ENCODE data around the gene TFCP2.

TFCP2 gene

GRCh38 chr12:51162217-51162616 lies 10.7 kb downstream of the TFCP2 start:
- no peak for FAIRE-seq
- DNase-seq (ENCODE audit: insufficient read length, low spot score), result no peak

GRCh38 chr12:51160814-51161459 lies 12.0 kb downstream of the TFCP2 start:
- no peak for FAIRE-seq
- DNase-seq (ENCODE audit: insufficient read length, low spot score), result no peak

DNA sequence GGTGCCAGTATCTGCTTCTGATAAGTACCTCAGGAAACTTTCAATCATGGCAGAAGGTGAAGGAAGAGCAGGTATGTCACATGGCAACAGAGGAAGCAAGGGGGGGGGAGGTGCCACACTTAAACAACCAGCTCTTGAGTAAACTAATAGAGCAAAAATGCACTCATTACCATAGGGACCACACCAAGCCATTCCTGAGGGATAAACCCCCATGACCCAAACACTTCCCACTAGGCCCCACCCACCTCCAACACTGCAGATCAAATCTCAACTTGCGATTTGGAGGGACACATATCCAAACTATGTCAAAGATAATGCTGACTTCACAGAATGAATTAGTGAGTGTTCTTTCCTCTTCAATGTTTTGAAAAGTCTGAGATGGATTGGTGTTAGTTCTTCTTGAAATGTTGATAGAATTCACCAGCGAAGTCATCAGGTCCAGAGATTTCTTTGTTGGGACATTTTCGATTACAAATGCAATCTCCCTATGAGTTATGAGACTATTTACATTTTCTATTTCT lies 16.6 kb downstream of the TFCP2 start:
- no peak for DNase-seq (ENCODE audit: insufficient read length, low spot score)
- no peak for FAIRE-seq

DNA sequence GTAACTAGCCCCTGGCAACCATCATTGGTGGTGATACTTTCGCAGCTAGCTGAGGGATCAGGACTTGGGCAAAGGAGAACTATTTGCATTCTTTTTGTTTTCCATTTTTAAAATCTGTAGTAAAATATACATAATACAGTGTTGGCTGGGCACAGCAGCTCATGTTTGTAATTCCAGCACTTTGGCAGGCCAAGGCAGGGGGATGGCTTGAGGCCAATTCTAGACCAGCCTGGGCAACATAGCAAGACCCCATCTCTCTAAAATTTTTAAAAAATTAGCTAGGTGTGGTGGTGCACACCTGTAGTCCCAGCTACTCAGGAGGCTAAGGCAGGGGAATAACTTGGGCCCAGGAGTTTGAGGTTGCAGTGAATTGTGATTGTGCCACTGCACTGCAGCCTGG lies 20.0 kb downstream of the TFCP2 start:
- FAIRE-seq (no peak), DNase-seq (ENCODE audit: insufficient read length, low spot score) (no peak)

GRCh38 chr12:51150777-51151176 lies 22.2 kb downstream of the TFCP2 start:
- no peak for FAIRE-seq
- DNase-seq (ENCODE audit: insufficient read length, low spot score), result no peak

DNA sequence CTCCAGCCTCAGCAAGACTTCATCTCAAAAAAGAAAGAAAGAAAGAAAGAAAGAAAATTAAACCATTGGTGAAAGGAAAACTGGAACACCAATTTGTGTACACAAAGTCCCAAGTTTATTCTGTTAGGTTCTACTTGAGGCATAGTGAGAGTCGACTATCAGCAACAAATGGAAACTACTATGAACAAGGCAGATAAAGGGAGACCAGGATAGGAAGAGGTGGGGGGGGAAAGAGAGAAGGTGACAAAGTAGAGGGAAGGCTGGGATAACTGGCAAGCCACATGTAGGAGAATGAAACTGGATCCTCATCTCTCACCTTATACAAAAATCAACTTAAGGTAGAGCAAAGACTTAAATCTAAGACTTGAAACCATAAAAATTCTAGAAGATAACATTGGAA lies 25.6 kb downstream of the TFCP2 start:
- FAIRE-seq (no peak), DNase-seq (ENCODE audit: insufficient read length, low spot score) (no peak)

DNA sequence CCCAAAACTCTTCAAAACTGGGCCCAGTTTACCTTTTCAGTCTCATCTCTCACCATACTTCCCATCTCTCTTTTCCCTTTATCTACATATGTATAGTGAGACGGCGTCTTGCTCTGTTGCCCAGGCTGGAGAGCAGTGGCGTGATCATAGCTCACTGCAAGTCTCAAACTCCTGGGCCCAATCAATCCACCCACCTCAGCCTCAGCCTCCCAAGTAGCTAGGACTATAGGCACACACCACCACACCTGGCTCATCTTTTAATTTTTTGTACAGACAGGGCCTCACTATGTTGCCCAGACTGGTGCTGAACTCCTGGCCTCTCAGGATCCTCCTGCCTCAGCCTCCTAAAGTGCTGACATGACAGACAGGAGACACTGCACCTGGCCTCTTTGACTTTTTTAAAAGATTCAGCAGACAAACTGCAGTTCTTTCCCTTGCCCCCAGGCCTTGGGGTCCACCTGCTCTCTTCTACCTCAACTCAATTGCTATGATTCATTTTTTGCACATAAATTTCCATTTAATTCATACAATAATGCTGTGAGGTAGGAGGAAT lies 33.6 kb downstream of the TFCP2 start:
- no peak for DNase-seq (ENCODE audit: insufficient read length, low spot score)
- FAIRE-seq, result no peak

GRCh38 chr12:51132693-51133092 lies 40.2 kb downstream of the TFCP2 start:
- no peak for FAIRE-seq
- no peak for DNase-seq (ENCODE audit: insufficient read length, low spot score)

- DNase-seq (ENCODE audit: insufficient read length, low spot score) (no peak), FAIRE-seq (no peak)
Observed at GRCh38 chr12:51131745-51132521, 41.0 kb downstream of the TFCP2 start.

GRCh38 chr12:51128919-51129318 lies 44.0 kb downstream of the TFCP2 start:
- no peak for FAIRE-seq

DNA sequence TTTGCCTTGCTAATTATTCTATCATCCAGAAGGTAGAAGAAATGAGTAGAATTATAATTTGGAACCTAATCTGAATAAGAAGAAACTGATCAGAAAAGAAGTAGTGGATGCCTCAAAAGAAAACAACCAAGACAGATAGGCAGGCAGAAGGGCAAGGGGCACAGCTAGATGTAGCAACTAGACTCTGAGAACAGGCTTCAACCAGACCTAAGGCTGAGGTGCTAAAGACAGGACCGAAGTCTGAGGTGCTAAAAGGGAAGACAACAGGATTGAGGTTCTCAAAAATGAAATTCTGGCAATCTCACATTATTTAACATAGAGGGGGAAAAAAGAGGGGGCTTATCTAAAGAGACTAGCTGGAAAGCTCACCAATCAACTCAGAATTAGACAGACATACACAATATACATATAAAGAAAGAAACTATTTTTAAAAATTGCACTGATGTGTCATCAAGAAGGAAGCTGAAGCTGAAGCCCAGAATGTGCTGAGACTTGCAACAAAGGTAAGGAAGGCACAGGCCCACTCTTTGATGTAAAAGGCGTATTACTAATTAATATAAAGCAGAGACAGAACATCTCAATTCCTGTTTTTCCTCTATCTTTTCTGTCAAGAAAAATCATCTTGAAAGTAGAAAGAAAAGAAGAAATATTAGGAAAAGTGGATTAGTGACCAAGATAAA lies 45.7 kb downstream of the TFCP2 start:
- FAIRE-seq, result no peak

More at GRCh38 chr12:51128919-51129318, 44.0 kb downstream of the TFCP2 start:
- no peak for DNase-seq (ENCODE audit: insufficient read length, low spot score)

DNA sequence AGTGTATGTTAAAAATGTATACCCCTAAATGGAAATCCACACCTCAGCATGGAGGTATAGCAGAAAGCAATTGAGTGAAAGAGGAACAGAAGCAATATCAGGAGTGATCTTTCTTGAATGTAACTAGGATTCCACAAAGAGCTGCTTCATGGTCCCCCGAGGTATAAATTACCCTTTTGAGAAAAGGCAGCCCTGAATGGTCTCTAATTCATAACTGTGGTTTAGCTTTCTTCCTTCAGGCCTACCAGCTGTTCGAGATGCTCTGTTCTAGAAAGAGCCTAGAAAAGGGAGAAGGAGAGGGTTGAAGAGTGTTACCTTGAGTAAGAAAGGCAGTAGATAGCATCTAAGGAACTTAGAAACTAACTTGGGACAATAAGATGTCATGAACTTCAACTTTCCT lies 46.6 kb downstream of the TFCP2 start:
- DNase-seq (ENCODE audit: insufficient read length, low spot score), result no peak
- FAIRE-seq, result peak; percentile 21

More for the DNA sequence above, 45.7 kb downstream of the TFCP2 start:
- DNase-seq (ENCODE audit: insufficient read length, low spot score), result no peak

DNA sequence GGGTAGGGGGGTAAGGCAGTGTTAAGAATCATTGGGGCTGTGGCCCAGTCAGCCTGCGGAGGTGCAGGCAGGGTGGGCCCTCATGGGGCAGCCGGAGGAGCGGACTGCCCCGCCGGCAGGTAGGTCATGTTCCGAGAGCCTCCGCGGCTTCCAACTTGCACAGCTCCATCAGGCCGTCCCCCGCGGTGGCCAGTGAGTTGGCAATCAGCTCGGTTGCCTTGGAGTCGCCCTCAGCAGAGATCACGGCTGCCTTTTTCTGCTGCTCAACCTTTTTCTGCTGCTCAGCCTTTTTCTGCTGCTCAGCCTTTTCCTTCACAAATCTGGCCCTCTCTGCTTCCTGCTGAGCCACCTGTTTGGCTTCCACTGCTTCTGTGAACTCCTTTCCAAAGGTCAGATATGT lies 48.4 kb downstream of the TFCP2 start:
- FAIRE-seq (no peak), DNase-seq (ENCODE audit: insufficient read length, low spot score) (no peak)

GRCh38 chr12:51122844-51123243 lies 50.1 kb downstream of the TFCP2 start:
- DNase-seq (ENCODE audit: insufficient read length, low spot score) (no peak), FAIRE-seq (no peak)

GRCh38 chr12:51118706-51119105 lies 54.2 kb downstream of the TFCP2 start:
- no peak for DNase-seq (ENCODE audit: insufficient read length, low spot score)
- no peak for FAIRE-seq

DNA sequence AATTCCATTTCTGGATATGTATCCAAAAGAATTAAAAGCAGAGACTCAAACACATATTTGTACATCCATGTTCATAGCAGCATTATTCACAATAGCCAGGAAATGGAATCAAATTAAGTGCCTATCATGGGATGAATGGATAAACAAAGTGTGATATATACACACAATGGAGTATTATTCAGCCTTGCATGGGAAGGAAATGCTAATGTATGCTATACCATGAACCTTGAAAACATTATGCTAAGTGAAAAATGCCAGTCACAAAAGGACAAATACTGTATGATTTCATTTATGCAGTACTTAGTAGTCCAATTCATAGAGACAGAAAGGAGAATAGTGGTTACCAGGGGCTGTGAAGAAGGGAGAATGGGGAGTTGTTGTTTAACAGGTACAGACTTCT lies 57.4 kb downstream of the TFCP2 start:
- FAIRE-seq, result no peak

GRCh38 chr12:51108136-51108535 lies 64.8 kb downstream of the TFCP2 start:
- no peak for FAIRE-seq
- DNase-seq (ENCODE audit: insufficient read length, low spot score), result no peak

More for the DNA sequence above, 57.4 kb downstream of the TFCP2 start:
- no peak for DNase-seq (ENCODE audit: insufficient read length, low spot score)

DNA sequence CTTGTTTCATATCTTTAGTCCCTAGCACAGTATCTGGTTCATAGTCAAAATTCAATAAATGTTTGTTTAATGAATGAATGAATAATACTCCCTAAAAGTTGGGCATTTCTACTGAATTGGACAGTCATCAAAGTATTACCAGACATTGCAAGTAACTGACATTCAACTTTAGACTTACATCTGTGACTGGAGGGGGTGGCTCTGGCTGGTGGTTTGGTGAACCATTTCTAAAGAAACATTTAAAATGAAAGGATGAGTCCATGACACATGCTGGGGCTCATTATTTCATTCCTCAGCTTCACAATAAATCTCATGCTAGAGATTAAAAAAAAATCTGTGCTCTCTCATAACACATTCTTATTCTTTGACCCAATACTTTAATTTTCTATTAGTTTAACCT lies 69.0 kb downstream of the TFCP2 start:
- FAIRE-seq (no peak), DNase-seq (ENCODE audit: insufficient read length, low spot score) (no peak)

GRCh38 chr12:51098611-51099010 lies 74.3 kb downstream of the TFCP2 start:
- DNase-seq (ENCODE audit: insufficient read length, low spot score), result no peak
- FAIRE-seq, result no peak

DNA sequence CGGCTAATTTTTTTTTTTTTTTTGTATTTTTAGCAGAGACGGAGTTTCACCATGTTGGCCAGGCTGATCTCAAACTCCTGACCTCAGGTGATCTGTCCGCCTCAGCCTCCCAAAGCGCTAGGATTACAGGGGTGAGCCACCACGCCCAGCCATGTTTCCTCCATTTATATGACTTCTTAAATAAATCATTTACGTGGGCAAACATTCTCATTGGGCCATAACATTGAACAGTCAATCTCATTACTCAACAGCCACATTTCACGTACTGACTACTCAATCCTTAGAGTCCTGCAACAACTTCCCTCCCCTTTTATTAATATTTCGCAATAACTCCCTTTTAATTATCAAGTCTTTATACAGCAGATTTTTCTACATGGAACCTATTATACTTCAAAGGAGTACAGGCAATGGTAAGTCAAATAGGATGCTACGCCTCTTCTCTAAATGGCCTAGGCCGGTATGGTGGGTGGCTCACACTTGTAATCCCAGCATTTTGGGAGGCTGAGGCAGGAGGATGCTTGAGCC lies 82.2 kb downstream of the TFCP2 start:
- FAIRE-seq (no peak), DNase-seq (ENCODE audit: insufficient read length, low spot score) (no peak)

- FAIRE-seq (peak; percentile 75), DNase-seq (ENCODE audit: insufficient read length, low spot score) (peak; percentile 13)
Observed at GRCh38 chr12:51087818-51088217, 85.1 kb downstream of the TFCP2 start.

Data from GM19239 (cell line).